GM12874 (cell line): ENCODE measurements around the gene NAT9.

Experiments used
- CTCF ChIP-seq: IDR thresholded peaks from 2 replicates; pipeline ENCODE4 v1.5.1; 2011; ENCODE audit warnings: low read depth, mild to moderate bottlenecking, control low read depth, low read length, moderate library complexity; ENCODE audit not compliant: insufficient read depth

The NAT9 gene

GRCh38 chr17:74752415-74752814, 23.7 kb downstream of the NAT9 start:
- TF ChIP-seq CTCF: no peak

- no peak for TF ChIP-seq CTCF
Observed at GRCh38 chr17:74750327-74751069, 25.6 kb downstream of the NAT9 start.

GRCh38 chr17:74750039-74750326, 26.2 kb downstream of the NAT9 start:
- no peak for TF ChIP-seq CTCF

GRCh38 chr17:74749279-74750038, 26.7 kb downstream of the NAT9 start:
- no peak for TF ChIP-seq CTCF

GRCh38 chr17:74748529-74749278, 27.4 kb downstream of the NAT9 start, which contains the start of gene NHERF1:
TSS of gene NHERF1 (plus strand) at chr17:74748628. CDS start at chr17:74748847, 219 bp downstream.
- TF ChIP-seq CTCF: peak; percentile 41; the same call in 1 of the 2 replicates

- TF ChIP-seq CTCF: 0 out of 2 replicates have a peak, but pooled peaks have one; percentile 1
Observed at GRCh38 chr17:74748279-74748528, 27.9 kb downstream of the NAT9 start.

- no peak for TF ChIP-seq CTCF
Observed at GRCh38 chr17:74746922-74747321, 29.2 kb downstream of the NAT9 start.
